PC-9 (cell line): ENCODE data around the gene LKAAEAR1.

Experiments
- EZH2 ChIP-seq: fragments of 200-600 bp; sonication (generic); IDR thresholded peaks from 2 replicates; pipeline ENCODE4 v1.8.0; 2017; ENCODE audit warnings: antibody characterized with exemption, low read depth
- TF ChIP-seq, protein P1 (sequence below): fragments of 200-600 bp; sonication (generic); conservative IDR thresholded peaks from 2 replicates; pipeline ENCODE4 v1.6.1; 2017; ENCODE audit warnings: mixed run types, antibody characterized with exemption, mild to moderate bottlenecking, moderate library complexity

DNA sequence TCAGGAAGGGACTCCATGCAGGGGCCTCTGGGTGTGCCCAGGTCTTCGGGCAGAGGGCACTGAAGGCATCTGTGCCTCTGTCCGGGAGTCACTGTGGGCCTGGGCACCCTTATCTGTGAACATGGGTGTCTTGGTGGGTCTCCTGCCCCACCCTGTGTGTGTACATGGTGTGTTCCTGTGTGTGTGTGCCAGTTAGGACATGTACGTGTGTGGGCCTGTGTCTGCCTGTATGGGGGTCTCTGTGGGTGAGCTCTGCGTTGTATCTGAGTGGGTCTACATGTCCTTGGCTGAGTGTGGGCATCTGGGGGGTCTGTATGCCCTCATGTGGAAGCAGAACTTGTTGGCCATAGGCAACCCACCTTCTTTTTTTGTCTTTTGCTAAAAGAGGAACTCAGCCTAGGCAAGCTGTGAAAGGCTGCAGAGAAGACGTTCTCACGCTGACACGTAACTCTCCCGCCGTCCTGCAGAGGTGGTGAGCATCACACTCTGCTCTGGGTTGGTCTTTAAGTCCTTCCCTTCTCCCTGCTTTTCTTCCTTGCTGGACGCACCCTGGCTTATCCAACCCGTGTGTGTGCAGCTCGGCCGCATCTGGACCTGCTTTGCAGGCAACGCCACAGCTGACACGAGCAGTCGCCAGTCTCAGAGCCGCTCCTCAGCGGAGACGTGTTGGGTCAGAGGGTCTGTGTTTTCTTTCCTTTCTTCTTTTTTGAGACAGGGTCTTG lies 23.7 kb upstream of the LKAAEAR1 start:
- TF ChIP-seq, protein P1, sequence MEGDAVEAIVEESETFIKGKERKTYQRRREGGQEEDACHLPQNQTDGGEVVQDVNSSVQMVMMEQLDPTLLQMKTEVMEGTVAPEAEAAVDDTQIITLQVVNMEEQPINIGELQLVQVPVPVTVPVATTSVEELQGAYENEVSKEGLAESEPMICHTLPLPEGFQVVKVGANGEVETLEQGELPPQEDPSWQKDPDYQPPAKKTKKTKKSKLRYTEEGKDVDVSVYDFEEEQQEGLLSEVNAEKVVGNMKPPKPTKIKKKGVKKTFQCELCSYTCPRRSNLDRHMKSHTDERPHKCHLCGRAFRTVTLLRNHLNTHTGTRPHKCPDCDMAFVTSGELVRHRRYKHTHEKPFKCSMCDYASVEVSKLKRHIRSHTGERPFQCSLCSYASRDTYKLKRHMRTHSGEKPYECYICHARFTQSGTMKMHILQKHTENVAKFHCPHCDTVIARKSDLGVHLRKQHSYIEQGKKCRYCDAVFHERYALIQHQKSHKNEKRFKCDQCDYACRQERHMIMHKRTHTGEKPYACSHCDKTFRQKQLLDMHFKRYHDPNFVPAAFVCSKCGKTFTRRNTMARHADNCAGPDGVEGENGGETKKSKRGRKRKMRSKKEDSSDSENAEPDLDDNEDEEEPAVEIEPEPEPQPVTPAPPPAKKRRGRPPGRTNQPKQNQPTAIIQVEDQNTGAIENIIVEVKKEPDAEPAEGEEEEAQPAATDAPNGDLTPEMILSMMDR: no peak
- no peak for TF ChIP-seq EZH2
